ENCODE data around the gene ALDH8A1.

The ALDH8A1 gene

DNA sequence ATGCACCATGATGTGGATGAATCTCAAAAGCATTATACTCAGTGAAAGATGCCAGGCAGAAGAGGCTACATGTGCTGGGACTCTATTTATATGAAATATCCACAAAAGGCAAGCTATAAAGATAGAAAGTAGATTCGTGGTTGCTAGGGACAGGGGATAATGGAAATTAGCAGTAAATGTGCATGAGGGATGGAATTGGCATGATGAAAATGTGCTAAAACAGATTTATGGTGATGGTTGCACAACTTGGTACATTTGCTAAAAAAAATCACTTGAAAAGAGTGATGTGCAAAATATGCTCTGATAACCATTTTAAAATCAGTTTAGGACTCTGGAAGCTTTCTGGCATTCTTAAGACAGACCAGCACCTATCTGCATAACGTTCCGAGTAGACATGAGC, 61.6 kb downstream of the ALDH8A1 start:
- H3K27ac ChIP-seq (ENCODE audit: low read depth, low read length), result no peak overlapping the region
- no peak overlapping the region for H3K9ac ChIP-seq (ENCODE audit: low read length)
- H3K4me1 ChIP-seq (ENCODE audit: control insufficient read depth, insufficient read depth, low read length), result no peaks in the 10 kb centered on the region
- no peak overlapping the region for H3K4me3 ChIP-seq (ENCODE audit: low read depth, low read length)
- no peaks in the 10 kb centered on the region for H3K36me3 ChIP-seq (ENCODE audit: control insufficient read depth, insufficient read depth, low read length)
- peaks cover 10% of the 10 kb centered on the region for H3K9me3 ChIP-seq (ENCODE audit: control insufficient read depth, insufficient read depth, low read depth, low read length)
- H3K27me3 ChIP-seq (ENCODE audit: control insufficient read depth, insufficient read depth, low read length), result no peaks in the 10 kb centered on the region

DNA sequence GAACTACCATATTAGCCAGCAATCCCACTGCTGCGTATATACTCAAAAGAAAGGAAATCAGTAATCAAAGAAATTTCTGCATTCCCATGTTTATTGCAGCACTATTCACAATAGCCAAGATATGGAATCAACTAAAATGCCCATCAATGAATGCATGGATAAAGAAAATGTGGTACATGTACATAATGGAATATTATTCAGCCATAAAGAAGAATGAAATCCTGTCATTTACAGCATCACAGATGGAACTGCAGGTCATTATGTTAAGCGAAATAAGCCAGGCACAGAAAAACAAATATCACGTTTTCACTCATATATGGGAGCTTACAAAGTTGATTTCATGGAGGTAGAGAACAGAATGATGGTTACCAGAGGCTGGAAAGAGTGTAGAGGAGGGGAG, 65.1 kb downstream of the ALDH8A1 start:
- H3K9me3 ChIP-seq (ENCODE audit: control insufficient read depth, insufficient read depth, low read depth, low read length), result 0 out of 2 replicates have a peak, but pooled peaks cover 2% of the 10 kb centered on the region
- H3K36me3 ChIP-seq (ENCODE audit: control insufficient read depth, insufficient read depth, low read length), result no peaks in the 10 kb centered on the region
- H3K27ac ChIP-seq (ENCODE audit: low read depth, low read length), result no peak overlapping the region
- H3K4me1 ChIP-seq (ENCODE audit: control insufficient read depth, insufficient read depth, low read length), result no peaks in the 10 kb centered on the region
- no peaks in the 10 kb centered on the region for H3K27me3 ChIP-seq (ENCODE audit: control insufficient read depth, insufficient read depth, low read length)
- no peak overlapping the region for H3K9ac ChIP-seq (ENCODE audit: low read length)
- no peak overlapping the region for H3K4me3 ChIP-seq (ENCODE audit: low read depth, low read length)

DNA sequence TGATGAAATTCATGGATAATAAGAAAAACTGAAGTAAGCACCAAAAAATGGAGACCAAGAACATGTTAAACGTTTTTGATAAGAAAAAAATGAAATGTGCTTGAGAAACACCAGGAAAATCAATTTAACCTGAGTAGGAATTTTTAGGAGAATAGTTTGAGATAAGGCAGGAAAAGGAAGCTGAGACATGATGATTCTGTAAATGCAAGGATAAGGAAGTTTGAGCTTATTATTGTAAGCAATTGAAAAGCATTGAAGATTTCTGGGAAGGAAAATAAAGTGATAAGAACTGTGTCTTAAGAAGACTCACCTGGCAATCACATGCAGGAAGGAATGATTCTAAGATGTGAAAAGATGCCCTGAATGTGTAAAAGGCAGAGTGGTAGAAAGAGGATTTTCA, 66.6 kb downstream of the ALDH8A1 start:
- Histone ChIP-seq H3K27ac (ENCODE audit: low read depth, low read length) (no peak overlapping the region), H3K9me3 (ENCODE audit: control insufficient read depth, insufficient read depth, low read depth, low read length) (0 out of 2 replicates have a peak, but pooled peaks cover 2% of the 10 kb centered on the region)

DNA sequence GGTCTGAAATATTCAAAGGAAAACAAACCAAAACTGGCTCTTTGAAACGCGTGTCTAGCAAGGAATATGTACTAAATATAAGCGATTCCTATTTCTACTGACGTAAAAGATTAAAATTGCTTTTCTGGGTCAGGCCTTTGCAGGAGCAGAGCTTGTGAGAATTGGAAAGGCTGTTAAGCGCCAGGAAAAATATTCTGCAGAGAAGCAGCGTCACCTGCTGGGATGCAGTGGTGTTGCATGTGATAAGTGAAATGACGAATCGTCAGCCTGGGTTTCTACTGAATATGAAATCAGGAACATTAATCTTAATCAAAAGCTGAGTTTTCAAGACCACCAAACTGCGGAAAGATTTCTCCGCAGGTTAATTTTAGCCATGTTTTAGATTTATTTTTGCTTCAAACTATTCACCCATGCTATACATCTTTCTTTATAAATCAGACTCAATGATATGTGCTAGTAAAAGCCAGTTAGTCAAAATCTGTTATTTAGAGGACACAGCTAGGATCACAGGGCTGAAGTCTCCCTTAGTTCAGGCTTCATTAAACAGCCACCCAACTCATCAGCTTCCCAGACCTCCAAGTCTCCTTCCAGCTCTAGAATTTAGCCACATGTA, 67.4 kb downstream of the ALDH8A1 start:
- Histone ChIP-seq H3K9me3 (ENCODE audit: control insufficient read depth, insufficient read depth, low read depth, low read length) (0 out of 2 replicates have a peak, but pooled peaks cover 2% of the 10 kb centered on the region), H3K27me3 (ENCODE audit: control insufficient read depth, insufficient read depth, low read length) (no peaks in the 10 kb centered on the region), H3K9ac (ENCODE audit: low read length) (no peak overlapping the region), H3K4me3 (ENCODE audit: low read depth, low read length) (no peak overlapping the region), H3K4me1 (ENCODE audit: control insufficient read depth, insufficient read depth, low read length) (no peaks in the 10 kb centered on the region), H3K27ac (ENCODE audit: low read depth, low read length) (no peak overlapping the region), H3K36me3 (ENCODE audit: control insufficient read depth, insufficient read depth, low read length) (no peaks in the 10 kb centered on the region)

More for the DNA sequence above, 66.6 kb downstream of the ALDH8A1 start:
- no peaks in the 10 kb centered on the region for H3K36me3 ChIP-seq (ENCODE audit: control insufficient read depth, insufficient read depth, low read length)
- H3K27me3 ChIP-seq (ENCODE audit: control insufficient read depth, insufficient read depth, low read length), result no peaks in the 10 kb centered on the region
- H3K4me3 ChIP-seq (ENCODE audit: low read depth, low read length), result no peak overlapping the region
- H3K9ac ChIP-seq (ENCODE audit: low read length), result no peak overlapping the region
- no peaks in the 10 kb centered on the region for H3K4me1 ChIP-seq (ENCODE audit: control insufficient read depth, insufficient read depth, low read length)

DNA sequence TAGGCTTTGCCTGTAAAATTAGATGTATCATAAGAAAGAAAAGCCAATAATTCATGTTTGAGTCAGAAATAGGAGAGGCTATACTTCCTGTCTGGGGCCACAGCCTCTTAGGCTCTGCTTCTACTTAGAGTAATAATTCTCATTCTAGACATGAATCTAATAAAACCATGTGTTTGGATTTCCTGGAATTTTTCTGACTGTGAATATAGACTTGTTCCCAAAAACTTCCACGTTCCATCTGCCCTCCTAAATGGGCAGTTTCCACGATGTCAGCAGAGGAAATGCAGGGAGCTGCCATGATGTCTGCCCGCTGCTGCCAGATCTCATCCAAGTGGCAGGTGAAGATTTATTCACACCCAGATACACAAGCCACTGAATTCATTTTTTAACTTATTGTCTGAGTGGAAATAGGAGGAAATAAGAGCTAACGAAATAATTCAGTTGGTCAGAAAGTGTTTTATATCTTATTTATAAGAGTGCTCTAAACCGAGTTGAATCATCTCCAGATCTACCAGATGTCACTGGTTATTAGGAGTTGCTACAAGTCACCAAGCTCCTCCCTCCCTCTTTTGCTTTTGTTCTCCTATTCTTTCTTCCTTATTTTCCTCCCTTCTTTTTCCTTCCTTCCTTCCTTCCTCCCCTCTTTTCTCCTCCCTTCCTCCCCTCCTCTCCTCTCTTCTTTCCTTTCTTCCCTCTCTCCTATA, 69.3 kb downstream of the ALDH8A1 start:
- H3K9ac ChIP-seq (ENCODE audit: low read length), result no peak overlapping the region
- H3K9me3 ChIP-seq (ENCODE audit: control insufficient read depth, insufficient read depth, low read depth, low read length), result peaks cover 7% of the 10 kb centered on the region
- H3K27ac ChIP-seq (ENCODE audit: low read depth, low read length), result no peak overlapping the region
- no peaks in the 10 kb centered on the region for H3K4me1 ChIP-seq (ENCODE audit: control insufficient read depth, insufficient read depth, low read length)
- H3K27me3 ChIP-seq (ENCODE audit: control insufficient read depth, insufficient read depth, low read length), result no peaks in the 10 kb centered on the region
- H3K4me3 ChIP-seq (ENCODE audit: low read depth, low read length), result no peak overlapping the region
- H3K36me3 ChIP-seq (ENCODE audit: control insufficient read depth, insufficient read depth, low read length), result no peaks in the 10 kb centered on the region

DNA sequence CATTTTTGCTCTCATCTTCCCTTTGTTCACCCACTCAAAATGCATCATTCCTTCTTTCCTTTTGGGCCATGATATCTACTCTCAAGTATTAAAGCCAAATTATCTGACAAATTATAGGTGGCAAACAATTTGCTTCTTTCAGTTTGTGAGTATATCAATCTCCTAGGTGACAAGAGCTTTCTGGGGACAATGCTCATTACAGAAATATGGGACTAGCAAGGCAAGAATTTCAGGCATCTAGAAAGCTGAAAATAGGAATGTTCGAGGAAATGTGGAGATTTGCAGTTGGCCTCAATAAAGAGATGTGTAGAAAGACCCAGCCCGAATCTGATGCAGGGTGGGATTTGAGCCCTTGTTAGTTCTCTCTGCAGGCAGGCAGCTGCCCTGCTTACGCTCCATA, 71.8 kb downstream of the ALDH8A1 start:
- Histone ChIP-seq H3K4me1 (ENCODE audit: control insufficient read depth, insufficient read depth, low read length) (no peaks in the 10 kb centered on the region), H3K4me3 (ENCODE audit: low read depth, low read length) (no peak overlapping the region), H3K27ac (ENCODE audit: low read depth, low read length) (no peak overlapping the region), H3K9ac (ENCODE audit: low read length) (no peak overlapping the region), H3K27me3 (ENCODE audit: control insufficient read depth, insufficient read depth, low read length) (no peaks in the 10 kb centered on the region), H3K36me3 (ENCODE audit: control insufficient read depth, insufficient read depth, low read length) (no peaks in the 10 kb centered on the region), H3K9me3 (ENCODE audit: control insufficient read depth, insufficient read depth, low read depth, low read length) (peaks cover 18% of the 10 kb centered on the region)

DNA sequence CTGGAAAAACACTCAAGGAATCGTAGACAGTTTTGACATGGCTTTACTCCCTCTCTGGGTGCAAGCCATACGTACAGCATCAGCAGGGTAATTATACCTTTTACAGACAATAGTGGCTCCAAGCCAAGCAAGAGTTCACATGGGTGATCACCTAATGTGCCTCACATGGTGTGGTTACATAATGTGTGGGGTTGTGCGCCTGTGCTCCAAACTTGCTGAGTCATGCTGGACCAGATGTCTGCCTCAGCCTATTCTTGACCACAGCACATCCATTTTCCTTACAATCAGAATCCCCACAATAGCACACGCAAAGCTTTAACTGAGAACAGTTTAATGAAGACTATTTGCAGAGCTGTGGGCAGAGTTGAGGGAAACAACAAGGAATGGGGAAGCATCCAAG, 74.5 kb downstream of the ALDH8A1 start:
- Histone ChIP-seq H3K27me3 (ENCODE audit: control insufficient read depth, insufficient read depth, low read length) (no peaks in the 10 kb centered on the region), H3K9ac (ENCODE audit: low read length) (no peak overlapping the region), H3K4me3 (ENCODE audit: low read depth, low read length) (no peak overlapping the region), H3K36me3 (ENCODE audit: control insufficient read depth, insufficient read depth, low read length) (no peaks in the 10 kb centered on the region), H3K27ac (ENCODE audit: low read depth, low read length) (no peak overlapping the region), H3K9me3 (ENCODE audit: control insufficient read depth, insufficient read depth, low read depth, low read length) (peaks cover 22% of the 10 kb centered on the region), H3K4me1 (ENCODE audit: control insufficient read depth, insufficient read depth, low read length) (no peaks in the 10 kb centered on the region)

DNA sequence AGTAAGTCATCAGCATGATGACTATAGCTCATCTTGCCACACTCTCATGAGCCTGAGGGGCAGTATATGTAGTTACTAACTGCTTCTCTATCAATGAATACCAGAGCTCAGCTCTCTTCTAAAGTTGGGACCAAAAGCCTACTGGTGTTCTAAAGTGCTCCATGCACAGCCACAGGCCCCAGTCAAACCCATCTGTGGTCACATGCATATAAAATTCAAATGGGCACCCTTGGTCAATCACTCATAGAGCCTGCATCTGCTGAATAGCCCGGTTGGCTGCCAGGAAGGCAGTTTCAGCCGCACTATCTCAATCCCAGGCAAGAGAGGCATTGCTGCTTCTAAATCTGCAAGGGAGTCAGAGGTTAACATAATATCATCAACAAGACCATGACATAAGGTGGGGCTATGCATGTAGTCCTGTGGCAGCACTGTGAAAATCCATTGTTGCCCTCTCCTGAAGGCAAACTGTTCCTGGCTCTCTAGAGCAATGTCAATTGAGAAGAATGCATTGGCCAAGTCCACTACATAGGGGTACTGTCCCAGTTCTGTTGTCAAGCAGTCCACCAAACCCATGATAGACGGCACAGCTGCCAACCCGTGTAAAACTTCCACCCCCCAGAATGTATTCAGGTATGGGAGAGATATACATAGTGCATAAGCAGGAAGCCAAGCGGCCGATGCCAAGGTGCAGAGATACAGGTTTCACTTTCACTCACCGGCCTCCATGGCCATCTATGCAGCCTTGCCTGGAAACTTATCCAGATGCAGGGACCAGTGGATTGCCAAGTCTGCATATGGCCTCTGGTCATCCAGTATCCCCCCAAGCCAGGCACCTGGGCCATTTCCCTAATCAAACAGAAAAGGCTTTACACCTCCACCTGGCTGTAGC, 76.2 kb downstream of the ALDH8A1 start:
- no peak overlapping the region for H3K4me3 ChIP-seq (ENCODE audit: low read depth, low read length)
- H3K27me3 ChIP-seq (ENCODE audit: control insufficient read depth, insufficient read depth, low read length), result no peaks in the 10 kb centered on the region
- no peaks in the 10 kb centered on the region for H3K36me3 ChIP-seq (ENCODE audit: control insufficient read depth, insufficient read depth, low read length)
- no peak overlapping the region for H3K27ac ChIP-seq (ENCODE audit: low read depth, low read length)
- H3K9ac ChIP-seq (ENCODE audit: low read length), result no peak overlapping the region
- peaks cover 22% of the 10 kb centered on the region for H3K9me3 ChIP-seq (ENCODE audit: control insufficient read depth, insufficient read depth, low read depth, low read length)
- no peaks in the 10 kb centered on the region for H3K4me1 ChIP-seq (ENCODE audit: control insufficient read depth, insufficient read depth, low read length)

DNA sequence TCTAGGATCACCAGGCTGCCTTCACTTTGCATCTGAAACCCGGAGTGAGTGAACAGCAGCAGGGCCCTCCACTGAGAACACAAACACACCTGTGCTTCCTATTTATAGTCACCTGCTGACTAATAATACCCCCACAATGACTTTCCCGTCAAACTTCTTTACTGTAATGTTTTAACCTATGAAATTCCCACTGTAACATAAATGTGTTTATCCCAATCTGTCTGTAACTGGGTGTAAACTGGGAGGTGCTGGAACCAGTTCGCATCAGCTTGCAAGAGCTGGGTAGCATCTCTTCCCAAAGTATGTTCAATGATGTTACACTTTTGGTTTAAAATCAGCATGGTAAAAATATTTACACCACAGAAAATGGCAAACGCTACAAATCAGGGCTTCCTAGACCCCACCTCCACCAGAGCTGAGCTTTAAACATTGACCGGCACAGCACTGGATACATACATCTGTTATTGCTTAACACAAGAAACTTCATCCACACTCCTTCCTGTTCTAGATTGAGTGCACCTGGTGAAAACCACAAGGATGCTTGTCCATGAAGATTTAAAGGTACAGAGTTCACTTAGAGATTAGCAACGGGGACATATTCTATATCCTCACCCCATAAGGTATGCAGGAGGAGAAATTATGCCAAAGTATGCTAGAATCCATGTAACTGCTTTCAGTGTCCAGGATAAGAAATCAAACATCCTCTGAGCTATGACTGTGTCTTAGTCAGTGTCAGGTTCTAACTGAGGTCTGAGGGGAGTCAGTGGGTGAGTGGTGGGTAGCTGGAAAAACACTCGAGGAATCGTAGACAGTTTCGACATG, 79.0 kb downstream of the ALDH8A1 start:
- H3K4me1 ChIP-seq (ENCODE audit: control insufficient read depth, insufficient read depth, low read length), result no peaks in the 10 kb centered on the region
- H3K4me3 ChIP-seq (ENCODE audit: low read depth, low read length), result no peak overlapping the region
- H3K27me3 ChIP-seq (ENCODE audit: control insufficient read depth, insufficient read depth, low read length), result no peaks in the 10 kb centered on the region
- H3K9me3 ChIP-seq (ENCODE audit: control insufficient read depth, insufficient read depth, low read depth, low read length), result peaks cover 19% of the 10 kb centered on the region
- no peak overlapping the region for H3K9ac ChIP-seq (ENCODE audit: low read length)
- no peaks in the 10 kb centered on the region for H3K36me3 ChIP-seq (ENCODE audit: control insufficient read depth, insufficient read depth, low read length)
- H3K27ac ChIP-seq (ENCODE audit: low read depth, low read length), result no peak overlapping the region

DNA sequence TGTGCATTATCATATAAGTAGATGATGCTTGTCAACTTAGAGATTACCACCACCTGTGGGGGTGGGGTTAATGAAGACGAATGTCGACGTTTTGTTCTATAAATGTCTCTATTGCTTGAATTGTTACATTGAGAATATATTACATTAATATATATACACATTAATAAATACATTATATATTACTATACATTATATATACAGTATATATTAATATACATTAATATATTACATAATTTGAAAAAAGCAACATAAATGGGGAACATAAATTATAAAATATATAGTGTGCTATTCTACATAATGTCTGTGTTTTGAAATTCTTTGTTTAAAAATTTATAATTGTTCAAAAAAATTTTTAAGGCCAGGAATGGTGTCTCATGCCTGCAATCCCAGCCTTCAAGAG, 81.1 kb downstream of the ALDH8A1 start:
- Histone ChIP-seq H3K36me3 (ENCODE audit: control insufficient read depth, insufficient read depth, low read length) (no peaks in the 10 kb centered on the region), H3K9ac (ENCODE audit: low read length) (no peak overlapping the region), H3K27ac (ENCODE audit: low read depth, low read length) (no peak overlapping the region), H3K4me1 (ENCODE audit: control insufficient read depth, insufficient read depth, low read length) (no peaks in the 10 kb centered on the region), H3K4me3 (ENCODE audit: low read depth, low read length) (no peak overlapping the region), H3K27me3 (ENCODE audit: control insufficient read depth, insufficient read depth, low read length) (no peaks in the 10 kb centered on the region), H3K9me3 (ENCODE audit: control insufficient read depth, insufficient read depth, low read depth, low read length) (peaks cover 6% of the 10 kb centered on the region; the same call in 1 of the 2 replicates)
